Measurements from ENCODE around the gene DDIT3. TPM values are rescaled to one million over a fixed set of nuclear protein-coding genes. Genes with fewer than 3 reads are reported as not detected.

Gene DDIT3
- total and polyA plus RNA-seq, 2 of the 8 experiments (the other 6 are each of a cell fraction or from before 2014, with no cell fraction given): 4.9 to 5.7 TPM

- Histone ChIP-seq H3K4me2 (ENCODE audit: insufficient read depth in 1 of 2, low read depth in 2 of 2, low read length in 2 of 2) (no peak overlapping the region), H3K79me2 (ENCODE audit: control insufficient read depth in 1 of 2, insufficient read depth in 2 of 2, low read length in 2 of 2) (no peaks in the 10 kb centered on the region), H3K14ac (ENCODE audit: insufficient read length) (no peak overlapping the region), H2BK15ac (ENCODE audit: low read length) (no peak overlapping the region), H3K4ac (replicated peaks; ENCODE audit: insufficient read length, low read depth, low read length) (no peak overlapping the region), H4K91ac (replicated peaks; ENCODE audit: insufficient read length, low read length) (no peak overlapping the region), H3K36me3 (ENCODE audit: control insufficient read depth in 2 of 4, insufficient read depth in 4 of 4, low read length in 3 of 4) (peaks cover 0 to 11% (median 2%) of the 10 kb centered on the region in 4 experiments; a peak in 3 of 8 replicates), H4K8ac (ENCODE audit: extremely low read depth, insufficient read depth, low read length) (no peak overlapping the region), H4K20me1 (replicated peaks in 1 of 2; ENCODE audit: control insufficient read depth in 1 of 2, insufficient read depth in 2 of 2, low read length in 2 of 2) (peaks cover 0 to 6% of the 10 kb centered on the region in 2 experiments), H2BK12ac (ENCODE audit: low read depth, low read length) (no peak overlapping the region), H2BK5ac (ENCODE audit: low read depth, low read length) (no peak overlapping the region), H2BK120ac (replicated peaks; ENCODE audit: low read depth, low read length) (no peak overlapping the region), H3K4me1 (replicated peaks in 1 of 4; ENCODE audit: control insufficient read depth in 3 of 4, insufficient read depth in 4 of 4, low read length in 3 of 4) (peaks cover 0 to 19% (median 4%) of the 10 kb centered on the region in 4 experiments; a peak in 6 of 7 replicates), H2BK20ac (ENCODE audit: low read length) (no peak overlapping the region), H4K5ac (ENCODE audit: insufficient read length, low read depth, low read length) (no peak overlapping the region), H3K56ac (replicated peaks; ENCODE audit: insufficient read length, low read depth, low read length) (no peak overlapping the region), H3K9me3 (ENCODE audit: insufficient read depth in 2 of 2, low read depth in 1 of 2, low read length in 1 of 2) (no peaks in the 10 kb centered on the region), H3K9ac (replicated peaks in 1 of 4; ENCODE audit: extremely low read depth in 1 of 4, low read depth in 3 of 4, low read length in 3 of 4) (no peak overlapping the region), H3K23me2 (ENCODE audit: low read depth, low read length) (peaks cover 8% of the 10 kb centered on the region; the same call in 1 of the 2 replicates), H2AFZ (ENCODE audit: low read length) (no peak overlapping the region), H2AK5ac (ENCODE audit: low read depth, low read length) (no peak overlapping the region), H3K27me3 (replicated peaks in 1 of 4; ENCODE audit: control insufficient read depth in 3 of 4, extremely low read depth in 1 of 4, insufficient read depth in 3 of 4, low read length in 3 of 4) (peaks cover 20 to 41% (median 35%) of the 10 kb centered on the region in 4 experiments), H3K27ac (ENCODE audit: low read depth, low read length) (no peak overlapping the region), H3K4me3 (ENCODE audit: extremely low read depth in 1 of 4, insufficient read depth in 2 of 4, low read depth in 3 of 4, low read length in 4 of 4) (no peak overlapping the region), H3K23ac (ENCODE audit: insufficient read length) (no peak overlapping the region), H3K18ac (ENCODE audit: extremely low read depth, low read length) (no peak overlapping the region), H3K79me1 (ENCODE audit: low read depth, low read length) (no peaks in the 10 kb centered on the region)
- CTCF ChIA-PET (ENCODE audit: partially characterized antibody): interaction anchor here (0.6 to 25.1 kb wide), 5 partner anchors 9 to 766 kb away, joined by 3 to 441 read pairs (median 4); partner anchors contain the start of genes ARHGAP9, GLI1 and INHBE
- no peak for FAIRE-seq
- no peak for DNase-seq (ENCODE audit: low read depth in 1 of 2, low spot score in 2 of 2)
- POLR2A ChIA-PET (ENCODE audit: partially characterized antibody): interaction anchor here (1.0 to 1.5 kb wide), 3 partner anchors 172 to 242 kb away, joined by 3 to 4 read pairs (median 4); no protein-coding TSS in a partner anchor
- WGBS, 2 experiments (ENCODE audit: extremely low coverage in 1 of 2, insufficient coverage in 1 of 2, insufficient read length in 1 of 2, insufficient replicate concordance in 2 of 2, low coverage in 1 of 2, low lambda C conversion rate in 2 of 2, missing lambda C conversion rate in 1 of 2): 81% methylated on average over 3 of the region's 3 CpGs; no CpG with 5 or more reads in 1 of the 2 experiments
- TF ChIP-seq RNF2 (IDR thresholded peaks at IDR 0.05; ENCODE audit: borderline replicate concordance, low read depth, low read length, missing control alignments, poor library complexity, severe bottlenecking) (no peak), POLR2A (IDR thresholded peaks at IDR 0.05; ENCODE audit: control extremely low read depth in 1 of 2, low read depth in 2 of 2, low read length in 2 of 2) (no peak), ASH2L (IDR thresholded peaks at IDR 0.05; ENCODE audit: low read length) (no peak), RXRA (IDR thresholded peaks at IDR 0.05; ENCODE audit: insufficient read depth, low read depth, low read length) (no peak), GTF2F1 (IDR thresholded peaks at IDR 0.05; ENCODE audit: borderline replicate concordance, low read depth, low read length) (no peak), PHF8 (conservative IDR thresholded peaks at IDR 0.05; ENCODE audit: low read depth, low read length) (no peak), ZNF274 (IDR thresholded peaks at IDR 0.05; ENCODE audit: borderline replicate concordance, extremely low read depth, low read length) (no peak), SRF (IDR thresholded peaks at IDR 0.05; ENCODE audit: low read depth, low read length) (no peak), CEBPB (IDR thresholded peaks at IDR 0.05; ENCODE audit: low read depth, low read length) (no peak), MAFK (IDR thresholded peaks at IDR 0.05; ENCODE audit: low read depth, low read length) (no peak), CREB1 (IDR thresholded peaks at IDR 0.05) (no peak), KDM1A (IDR thresholded peaks at IDR 0.05; ENCODE audit: borderline replicate concordance, low read length) (no peak), CTBP2 (IDR thresholded peaks at IDR 0.05; ENCODE audit: borderline replicate concordance, insufficient read depth, insufficient read length, low read length) (no peak)
- TF ChIP-seq, protein P1, sequence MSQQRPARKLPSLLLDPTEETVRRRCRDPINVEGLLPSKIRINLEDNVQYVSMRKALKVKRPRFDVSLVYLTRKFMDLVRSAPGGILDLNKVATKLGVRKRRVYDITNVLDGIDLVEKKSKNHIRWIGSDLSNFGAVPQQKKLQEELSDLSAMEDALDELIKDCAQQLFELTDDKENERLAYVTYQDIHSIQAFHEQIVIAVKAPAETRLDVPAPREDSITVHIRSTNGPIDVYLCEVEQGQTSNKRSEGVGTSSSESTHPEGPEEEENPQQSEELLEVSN (IDR thresholded peaks at IDR 0.05): no peak
Observed at GRCh38 chr12:57471661-57472060, 48.7 kb downstream of the DDIT3 start.

All from H1 (cell line).